Activated T-cell treated with anti-CD3 and anti-CD28 coated beads for 4 hours (primary cell): ENCODE results near the gene CXCL11.
"Not testable (repeated sequence)": the region's sequence is repeated elsewhere in the genome, so short reads cannot be mapped to it uniquely, and the experiment has no call there.

Source experiments
- DNase-seq: peaks from one replicate; pipeline ENCODE4 v3.0.0-alpha.2; 2020

CXCL11 gene

DNA sequence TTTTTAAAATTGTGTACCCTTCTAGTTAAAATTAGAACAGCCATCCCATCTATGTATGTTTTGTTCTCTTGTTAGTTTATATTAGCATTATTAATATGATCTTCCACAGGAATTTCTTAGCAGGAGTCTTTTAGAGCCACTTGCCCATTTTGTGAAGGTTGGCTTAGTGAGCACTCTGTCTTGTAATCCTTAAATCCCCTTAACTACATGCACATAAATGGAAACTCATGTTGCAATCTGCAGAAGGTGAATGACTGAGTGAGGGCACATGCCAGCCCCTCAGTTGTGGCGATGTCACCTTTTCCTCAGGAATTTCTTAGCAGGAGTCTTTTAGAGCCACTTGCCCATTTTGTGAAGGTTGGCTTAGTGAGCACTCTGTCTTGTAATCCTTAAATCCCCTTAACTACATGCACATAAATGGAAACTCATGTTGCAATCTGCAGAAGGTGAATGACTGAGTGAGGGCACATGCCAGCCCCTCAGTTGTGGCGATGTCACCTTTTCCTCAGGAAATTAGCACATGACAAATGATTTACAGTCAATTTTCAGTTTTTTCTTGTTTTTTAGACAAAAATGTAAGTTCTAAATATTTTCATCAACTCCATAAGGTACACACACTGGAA, 37.2 kb downstream of the CXCL11 start:
- DNase-seq = not testable (repeated sequence)

DNA sequence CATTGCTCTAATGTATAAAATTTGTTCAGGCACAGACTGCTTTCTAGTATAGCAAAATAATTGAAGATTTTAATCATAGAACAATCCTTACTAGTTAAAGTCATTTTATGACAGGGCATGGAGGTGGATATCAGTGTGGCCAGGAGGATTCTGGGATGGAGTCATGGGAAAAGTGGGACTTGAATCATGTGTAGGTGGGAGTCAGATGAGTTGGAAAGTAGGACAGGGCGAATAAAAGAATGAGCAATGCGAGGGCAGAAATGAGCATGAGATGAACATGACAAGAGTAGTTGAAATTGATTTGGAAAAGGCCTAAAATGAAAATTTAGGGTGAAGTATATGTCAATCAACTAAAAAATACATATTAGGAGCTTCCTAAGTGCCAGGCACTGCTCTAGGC, 37.9 kb downstream of the CXCL11 start:
- DNase-seq = no peak

- no peak for DNase-seq
These were observed 38.8 kb downstream of the CXCL11 start for GRCh38 chr4:75997081-75997480.

GRCh38 chr4:75995727-75996126, 40.1 kb downstream of the CXCL11 start:
- no peak for DNase-seq

GRCh38 chr4:75992462-75992861, 43.4 kb downstream of the CXCL11 start:
- no peak for DNase-seq

DNA sequence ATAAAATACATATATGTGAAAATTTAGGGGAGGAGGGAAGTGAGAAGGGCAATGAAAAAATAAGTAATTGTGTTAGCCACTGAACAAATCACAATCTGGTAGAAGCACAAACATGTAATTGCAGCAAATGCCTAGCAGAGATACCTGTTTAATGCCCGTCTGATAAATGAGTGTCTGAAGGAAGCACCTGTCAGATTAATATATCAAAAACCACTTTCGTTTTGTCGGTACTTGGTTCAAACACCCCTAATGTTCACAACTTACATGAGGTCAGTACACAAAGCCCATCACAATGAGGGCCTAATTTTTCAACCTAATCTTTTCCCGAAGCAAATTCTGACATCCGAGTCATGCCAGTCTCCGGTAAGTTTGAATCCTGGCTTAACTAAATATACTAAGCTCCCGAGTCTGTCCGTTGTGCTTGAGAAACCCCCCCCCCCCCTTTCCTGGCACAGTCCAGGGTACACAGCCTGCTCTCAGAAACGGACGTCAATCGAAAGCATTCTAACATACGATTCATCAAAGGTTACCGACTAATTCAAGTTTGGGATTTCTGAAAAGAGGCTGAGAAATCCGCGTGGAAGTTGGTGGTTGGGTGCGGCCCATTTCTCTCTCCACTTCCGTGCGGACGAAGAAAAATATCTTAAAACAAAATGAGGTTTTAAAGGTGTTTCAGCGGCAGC, 45.9 kb downstream of the CXCL11 start:
- DNase-seq = no peak

GRCh38 chr4:75985116-75985515, 50.8 kb downstream of the CXCL11 start:
- DNase-seq = no peak
